ENCODE results near the gene HIPK1. TPM values are rescaled to one million over a fixed set of nuclear protein-coding genes. Genes with fewer than 3 reads are reported as not detected.
A peak's percentile ranks its signal among the peaks of the same experiment; 100 is the strongest.

Gene HIPK1
- 20.5 TPM for polyA plus RNA-seq (2013, experiment 1 of 2)
- 21.0 TPM for polyA plus RNA-seq (2013, experiment 2 of 2)

DNA sequence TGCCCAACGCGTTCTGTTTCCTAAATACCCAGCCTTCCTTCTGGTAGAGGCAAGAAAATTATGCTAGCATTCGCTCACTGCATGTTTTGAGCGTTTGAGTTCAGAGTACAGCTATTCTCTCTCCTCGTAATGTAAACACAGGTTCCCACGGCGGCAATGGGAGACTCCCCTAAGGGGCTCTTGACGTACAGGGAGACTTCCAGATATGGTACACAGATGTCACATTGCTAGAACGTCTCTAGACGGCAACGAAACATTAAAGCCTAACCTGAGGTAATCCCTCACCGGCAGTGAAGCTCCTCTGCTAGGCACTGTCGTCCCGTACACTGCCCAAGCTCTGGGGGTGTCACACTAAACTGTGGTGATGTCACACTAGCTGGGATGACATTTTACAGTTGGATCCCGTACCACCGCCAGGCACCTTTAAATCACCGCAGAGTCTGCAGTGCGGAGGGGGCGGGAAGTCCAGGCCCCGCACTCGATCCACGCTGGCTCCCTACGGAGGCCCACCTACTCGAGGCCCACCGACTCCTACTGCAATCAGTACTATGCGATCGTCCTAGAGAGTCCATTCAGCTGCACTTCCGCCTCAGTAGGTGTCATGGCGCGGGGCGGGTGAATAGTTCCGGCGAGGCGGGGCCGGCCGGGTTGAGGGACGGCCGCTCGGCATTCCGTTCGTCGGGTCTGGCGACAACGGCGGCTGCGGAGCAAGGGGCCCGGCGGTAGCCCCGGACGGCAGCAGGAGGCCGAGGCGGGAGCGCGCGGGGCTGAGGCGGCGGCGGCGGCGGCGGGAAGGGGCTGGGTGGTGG is at the start of gene HIPK1:
Gene HIPK1, plus strand, starts transcription at position 384 of the 809 bp plus-strand sequence.
- H3K4me3 ChIP-seq (ENCODE audit: low read length) = peak within 1 kb of the TSS; percentile 89
- H3K9ac ChIP-seq (ENCODE audit: low read length) = peak within 1 kb of the TSS; percentile 86
- no peak within 1 kb of the TSS for H2BK5ac ChIP-seq (ENCODE audit: low read length)
- H3K4me1 ChIP-seq (ENCODE audit: control insufficient read depth, low read depth, low read length) = no peaks in the 10 kb centered on the region
- no peak within 1 kb of the TSS for H4K5ac ChIP-seq (ENCODE audit: low read length)
- H3K18ac ChIP-seq (ENCODE audit: low read length) = peak within 1 kb of the TSS; percentile 88
- no peak within 1 kb of the TSS for H4K8ac ChIP-seq (ENCODE audit: low read depth, low read length)
- H2BK120ac ChIP-seq (ENCODE audit: low read depth, low read length) = no peak within 1 kb of the TSS
- H3K27me3 ChIP-seq (ENCODE audit: insufficient read depth, low read length, poor library complexity) = no peaks in the 10 kb centered on the region
- peaks cover 6% of the 10 kb centered on the region for H3K79me1 ChIP-seq (ENCODE audit: low read length)
- H3K36me3 ChIP-seq (ENCODE audit: control insufficient read depth, insufficient read depth, low read length) = no peaks in the 10 kb centered on the region
- peak; percentile 95 for DNase-seq
- H3K79me2 ChIP-seq (ENCODE audit: control insufficient read depth, insufficient read depth, low read length) = peaks cover 29% of the 10 kb centered on the region
- H3K4ac ChIP-seq (ENCODE audit: low read depth, low read length) = peak within 1 kb of the TSS; percentile 63
- peak within 1 kb of the TSS; percentile 97 for H3K4me2 ChIP-seq (ENCODE audit: low read length)
- no CpG with 5 or more reads among the region's 61 CpGs for WGBS (ENCODE audit: extremely low coverage, insufficient coverage, low lambda C conversion rate)
- peak within 1 kb of the TSS; percentile 49 for H3K27ac ChIP-seq (ENCODE audit: low read depth, low read length)
- H3K23ac ChIP-seq (ENCODE audit: low read length) = peak within 1 kb of the TSS; percentile 11
- H3K56ac ChIP-seq (ENCODE audit: low read length) = peak within 1 kb of the TSS; percentile 89
- H2AK5ac ChIP-seq (ENCODE audit: low read length) = no peak within 1 kb of the TSS
- no peak within 1 kb of the TSS for H2BK15ac ChIP-seq (replicated peaks; ENCODE audit: low read depth)

- H3K18ac ChIP-seq (ENCODE audit: low read length) = no peak overlapping the region
- no peak overlapping the region for H3K4me2 ChIP-seq (ENCODE audit: low read length)
- H2BK15ac ChIP-seq (replicated peaks; ENCODE audit: low read depth) = no peak overlapping the region
- no peaks in the 10 kb centered on the region for H3K79me1 ChIP-seq (ENCODE audit: low read length)
- H2BK120ac ChIP-seq (ENCODE audit: low read depth, low read length) = no peak overlapping the region
- no peaks in the 10 kb centered on the region for H3K27me3 ChIP-seq (ENCODE audit: insufficient read depth, low read length, poor library complexity)
- WGBS (ENCODE audit: extremely low coverage, insufficient coverage, low lambda C conversion rate) = no CpG with 5 or more reads among the region's 4 CpGs
- H3K27ac ChIP-seq (ENCODE audit: low read depth, low read length) = no peak overlapping the region
- no peak overlapping the region for H2BK5ac ChIP-seq (ENCODE audit: low read length)
- no peak overlapping the region for H3K4ac ChIP-seq (ENCODE audit: low read depth, low read length)
- no peaks in the 10 kb centered on the region for H3K79me2 ChIP-seq (ENCODE audit: control insufficient read depth, insufficient read depth, low read length)
- H3K4me3 ChIP-seq (ENCODE audit: low read length) = no peak overlapping the region
- H3K4me1 ChIP-seq (ENCODE audit: control insufficient read depth, low read depth, low read length) = no peaks in the 10 kb centered on the region
- H4K8ac ChIP-seq (ENCODE audit: low read depth, low read length) = no peak overlapping the region
- no peak for DNase-seq
- no peaks in the 10 kb centered on the region for H3K36me3 ChIP-seq (ENCODE audit: control insufficient read depth, insufficient read depth, low read length)
- H2AK5ac ChIP-seq (ENCODE audit: low read length) = no peak overlapping the region
- no peak overlapping the region for H3K9ac ChIP-seq (ENCODE audit: low read length)
- H3K23ac ChIP-seq (ENCODE audit: low read length) = no peak overlapping the region
- H3K56ac ChIP-seq (ENCODE audit: low read length) = no peak overlapping the region
- no peak overlapping the region for H4K5ac ChIP-seq (ENCODE audit: low read length)
These were observed 49.4 kb upstream of the HIPK1 start for GRCh38 chr1:113879739-113880038.

DNA sequence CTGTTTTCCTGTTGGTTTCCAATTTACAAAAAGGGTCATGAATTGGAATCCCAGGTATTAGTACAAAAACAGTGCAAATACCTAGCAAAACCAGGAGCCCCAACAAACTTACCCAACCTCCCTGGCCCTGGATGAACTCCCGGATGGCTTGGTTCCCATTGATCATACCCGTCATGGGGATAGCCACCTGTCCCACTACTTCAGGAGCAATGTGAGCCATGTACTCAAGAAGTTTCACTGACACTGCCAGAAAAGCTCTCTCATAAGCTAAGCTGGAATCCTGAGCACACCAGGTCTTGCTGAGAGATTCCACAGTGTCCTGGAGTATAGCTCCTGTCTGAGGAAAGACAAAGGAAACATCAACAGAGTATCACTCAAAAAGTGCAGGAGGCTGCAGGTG is 47.5 kb upstream of the HIPK1 start:
- H3K27me3 ChIP-seq (ENCODE audit: insufficient read depth, low read length, poor library complexity) = no peaks in the 10 kb centered on the region
- H3K79me2 ChIP-seq (ENCODE audit: control insufficient read depth, insufficient read depth, low read length) = no peaks in the 10 kb centered on the region
- H3K9ac ChIP-seq (ENCODE audit: low read length) = no peak overlapping the region
- no peak overlapping the region for H2BK120ac ChIP-seq (ENCODE audit: low read depth, low read length)
- DNase-seq = no peak
- no peak overlapping the region for H3K18ac ChIP-seq (ENCODE audit: low read length)
- H3K4me2 ChIP-seq (ENCODE audit: low read length) = no peak overlapping the region
- H4K5ac ChIP-seq (ENCODE audit: low read length) = no peak overlapping the region
- H2AK5ac ChIP-seq (ENCODE audit: low read length) = no peak overlapping the region
- no peak overlapping the region for H3K4ac ChIP-seq (ENCODE audit: low read depth, low read length)
- no peak overlapping the region for H3K23ac ChIP-seq (ENCODE audit: low read length)
- no peak overlapping the region for H4K8ac ChIP-seq (ENCODE audit: low read depth, low read length)
- H3K79me1 ChIP-seq (ENCODE audit: low read length) = no peaks in the 10 kb centered on the region
- H2BK5ac ChIP-seq (ENCODE audit: low read length) = no peak overlapping the region
- no peak overlapping the region for H3K56ac ChIP-seq (ENCODE audit: low read length)
- no peak overlapping the region for H3K4me3 ChIP-seq (ENCODE audit: low read length)
- H2BK15ac ChIP-seq (replicated peaks; ENCODE audit: low read depth) = no peak overlapping the region
- no CpG with 5 or more reads among the region's 2 CpGs for WGBS (ENCODE audit: extremely low coverage, insufficient coverage, low lambda C conversion rate)
- no peak overlapping the region for H3K27ac ChIP-seq (ENCODE audit: low read depth, low read length)
- H3K36me3 ChIP-seq (ENCODE audit: control insufficient read depth, insufficient read depth, low read length) = no peaks in the 10 kb centered on the region
- H3K4me1 ChIP-seq (ENCODE audit: control insufficient read depth, low read depth, low read length) = no peaks in the 10 kb centered on the region

DNA sequence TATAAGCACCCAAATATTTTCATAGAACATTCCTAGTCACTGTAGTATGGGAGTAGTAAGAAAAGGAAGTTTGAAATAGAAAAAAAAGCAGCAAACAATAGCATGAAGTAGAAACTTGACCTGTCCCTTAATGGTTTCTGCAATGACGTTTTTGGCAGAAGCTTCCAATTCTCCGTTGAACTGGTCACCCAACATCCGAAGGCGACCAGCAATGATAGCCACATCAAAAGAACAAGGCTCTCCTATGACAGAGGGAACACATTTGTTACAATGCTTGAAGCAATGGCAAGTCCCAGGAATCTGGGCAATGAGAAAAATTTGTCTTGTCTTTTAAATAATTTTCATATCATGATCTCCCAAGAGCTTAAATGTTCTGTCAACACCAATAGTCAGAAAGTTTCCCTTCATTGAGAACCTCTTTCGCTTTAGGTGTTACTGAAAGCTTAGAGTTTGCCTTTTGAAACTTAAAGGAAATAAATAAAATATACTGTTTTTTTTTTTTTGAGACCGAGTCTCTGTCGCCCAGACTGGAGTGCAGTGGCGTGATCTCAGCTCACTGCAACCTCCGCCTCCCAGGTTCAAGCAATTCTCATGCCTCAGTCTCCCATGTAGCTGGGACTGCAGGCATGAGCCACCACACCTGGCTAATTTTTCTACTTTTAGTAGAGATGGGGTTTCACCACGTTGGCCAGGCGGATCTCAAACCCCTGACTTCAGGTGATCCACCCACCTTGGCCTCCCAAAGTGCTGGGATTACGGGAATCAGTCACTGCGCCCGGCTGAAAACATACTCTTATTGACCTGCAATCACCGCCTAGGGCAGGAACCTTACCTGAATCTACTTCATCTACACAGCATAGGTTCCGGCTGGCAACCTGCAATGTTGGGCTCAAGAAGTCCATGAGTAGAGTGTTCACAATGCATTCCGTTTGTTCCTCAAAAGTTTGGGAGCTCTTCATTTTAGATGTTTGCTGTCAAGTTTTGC is 42.4 kb upstream of the HIPK1 start:
- Histone ChIP-seq H3K4me1 (ENCODE audit: control insufficient read depth, low read depth, low read length) (no peaks in the 10 kb centered on the region), H3K56ac (ENCODE audit: low read length) (no peak overlapping the region), H3K9ac (ENCODE audit: low read length) (no peak overlapping the region), H2AK5ac (ENCODE audit: low read length) (no peak overlapping the region), H2BK5ac (ENCODE audit: low read length) (no peak overlapping the region), H2BK15ac (replicated peaks; ENCODE audit: low read depth) (no peak overlapping the region), H3K79me1 (ENCODE audit: low read length) (no peaks in the 10 kb centered on the region), H3K4me2 (ENCODE audit: low read length) (no peak overlapping the region), H3K4ac (ENCODE audit: low read depth, low read length) (no peak overlapping the region), H3K27ac (ENCODE audit: low read depth, low read length) (no peak overlapping the region), H3K23ac (ENCODE audit: low read length) (no peak overlapping the region), H3K18ac (ENCODE audit: low read length) (no peak overlapping the region), H3K79me2 (ENCODE audit: control insufficient read depth, insufficient read depth, low read length) (no peaks in the 10 kb centered on the region), H4K5ac (ENCODE audit: low read length) (no peak overlapping the region), H2BK120ac (ENCODE audit: low read depth, low read length) (no peak overlapping the region), H3K4me3 (ENCODE audit: low read length) (no peak overlapping the region), H4K8ac (ENCODE audit: low read depth, low read length) (no peak overlapping the region), H3K36me3 (ENCODE audit: control insufficient read depth, insufficient read depth, low read length) (no peaks in the 10 kb centered on the region), H3K27me3 (ENCODE audit: insufficient read depth, low read length, poor library complexity) (no peaks in the 10 kb centered on the region)
- DNase-seq = no peak
- WGBS (ENCODE audit: extremely low coverage, insufficient coverage, low lambda C conversion rate) = no CpG with 5 or more reads among the region's 17 CpGs

DNA sequence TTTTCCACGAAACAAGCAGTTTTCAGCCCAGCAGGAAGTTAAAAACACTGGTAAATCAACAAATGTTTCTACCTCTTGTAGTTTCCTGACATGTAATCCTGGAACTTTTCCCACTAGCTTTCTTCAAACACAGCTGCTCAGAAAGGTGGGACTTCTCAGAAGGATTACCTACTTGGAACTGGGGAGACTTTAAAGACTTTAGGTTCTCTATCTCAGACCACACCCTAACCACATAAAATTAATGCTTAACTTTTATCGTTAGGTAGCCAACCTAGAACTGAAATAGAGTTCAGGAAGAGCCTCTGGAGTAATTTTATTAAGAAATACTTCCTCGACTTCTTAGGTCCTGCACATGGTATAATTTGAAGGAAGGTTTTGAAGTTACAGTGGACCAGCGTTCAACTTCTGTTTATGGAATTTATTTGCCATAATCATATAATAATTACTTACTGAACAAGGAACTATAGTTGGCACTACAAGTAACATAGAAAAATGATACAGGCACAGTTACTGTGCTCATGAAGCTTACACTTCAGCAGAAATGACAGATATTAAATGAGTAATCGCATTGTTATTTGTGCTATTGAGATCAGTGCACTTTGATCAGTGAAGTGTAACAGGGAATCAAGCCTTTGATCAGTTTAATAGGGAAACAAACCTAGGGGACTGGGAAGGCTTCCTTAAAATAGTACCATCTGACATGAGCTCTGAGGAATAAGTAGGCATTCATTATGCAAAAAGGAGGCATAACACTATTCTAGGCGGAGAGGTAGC is 41.5 kb upstream of the HIPK1 start, which contains the start of gene BCL2L15:
Gene BCL2L15, minus strand, starts transcription at position 180 of the 774 bp plus-strand sequence. CDS start 206 bp downstream, outside the sequence.
- Histone ChIP-seq H4K5ac (ENCODE audit: low read length) (no peak within 1 kb of the TSS), H3K4me3 (ENCODE audit: low read length) (no peak within 1 kb of the TSS), H3K4me1 (ENCODE audit: control insufficient read depth, low read depth, low read length) (no peaks in the 10 kb centered on the region), H3K36me3 (ENCODE audit: control insufficient read depth, insufficient read depth, low read length) (no peaks in the 10 kb centered on the region), H2BK120ac (ENCODE audit: low read depth, low read length) (no peak within 1 kb of the TSS), H3K79me1 (ENCODE audit: low read length) (no peaks in the 10 kb centered on the region), H3K23ac (ENCODE audit: low read length) (no peak within 1 kb of the TSS), H2BK5ac (ENCODE audit: low read length) (no peak within 1 kb of the TSS), H3K18ac (ENCODE audit: low read length) (no peak within 1 kb of the TSS), H4K8ac (ENCODE audit: low read depth, low read length) (no peak within 1 kb of the TSS), H3K27ac (ENCODE audit: low read depth, low read length) (no peak within 1 kb of the TSS), H3K9ac (ENCODE audit: low read length) (no peak within 1 kb of the TSS), H3K79me2 (ENCODE audit: control insufficient read depth, insufficient read depth, low read length) (no peaks in the 10 kb centered on the region), H2AK5ac (ENCODE audit: low read length) (no peak within 1 kb of the TSS), H3K27me3 (ENCODE audit: insufficient read depth, low read length, poor library complexity) (no peaks in the 10 kb centered on the region), H2BK15ac (replicated peaks; ENCODE audit: low read depth) (no peak within 1 kb of the TSS), H3K56ac (ENCODE audit: low read length) (no peak within 1 kb of the TSS), H3K4ac (ENCODE audit: low read depth, low read length) (no peak within 1 kb of the TSS), H3K4me2 (ENCODE audit: low read length) (no peak within 1 kb of the TSS)
- DNase-seq = no peak
- WGBS (ENCODE audit: extremely low coverage, insufficient coverage, low lambda C conversion rate) = no CpG with 5 or more reads among the region's 6 CpGs
